SJCRH30 (cell line): ENCODE data around the gene ZNF747. TPM values are rescaled to one million over a fixed set of nuclear protein-coding genes. Genes with fewer than 3 reads are reported as not detected.
A peak's percentile ranks its signal among the peaks of the same experiment; 100 is the strongest.

ENCODE experiments used
- DNase-seq, 2 experiments: peaks; one replicate each; pipeline ENCODE4 v3.0.0-alpha.2; 2015 to 2020
- H3K27ac ChIP-seq: fragments of 250-450 bp; sonication (Bioruptor Pico); 2 replicates; pipeline ENCODE4 v1.5.1; 2020; ENCODE audit warnings: mild to moderate bottlenecking, moderate library complexity
- H3K27me3 ChIP-seq: fragments of 250-450 bp; sonication (Bioruptor Pico); 2 replicates; pipeline ENCODE4 v1.5.1; 2020; ENCODE audit warnings: mild to moderate bottlenecking, moderate library complexity
- H3K36me3 ChIP-seq: fragments of 250-450 bp; sonication (Bioruptor Pico); 2 replicates; pipeline ENCODE4 v1.5.1; 2020; ENCODE audit warnings: mild to moderate bottlenecking, moderate library complexity
- H3K4me1 ChIP-seq: fragments of 250-450 bp; sonication (Bioruptor Pico); 2 replicates; pipeline ENCODE4 v1.5.1; 2020; ENCODE audit warnings: mild to moderate bottlenecking, moderate library complexity
- H3K4me3 ChIP-seq: fragments of 250-450 bp; sonication (Bioruptor Pico); 2 replicates; pipeline ENCODE4 v1.5.1; 2020; ENCODE audit warnings: mild to moderate bottlenecking, moderate library complexity
- H3K9me3 ChIP-seq: fragments of 250-450 bp; sonication (Bioruptor Pico); replicated peaks from 2 replicates; pipeline ENCODE4 v1.5.1; 2020; ENCODE audit warnings: mild to moderate bottlenecking, moderate library complexity
- total RNA-seq: library from RNA; depleted of rRNA; stranded (reverse); fragments of >200 nt; shearing (Covaris generic); gene quantifications from 2 replicates; pipeline ENCODE4 v1.2.3, GENCODE V29; 2014

ZNF747 gene
- total RNA-seq, 1 experiment from 2014 or later: 12.0 TPM

DNA sequence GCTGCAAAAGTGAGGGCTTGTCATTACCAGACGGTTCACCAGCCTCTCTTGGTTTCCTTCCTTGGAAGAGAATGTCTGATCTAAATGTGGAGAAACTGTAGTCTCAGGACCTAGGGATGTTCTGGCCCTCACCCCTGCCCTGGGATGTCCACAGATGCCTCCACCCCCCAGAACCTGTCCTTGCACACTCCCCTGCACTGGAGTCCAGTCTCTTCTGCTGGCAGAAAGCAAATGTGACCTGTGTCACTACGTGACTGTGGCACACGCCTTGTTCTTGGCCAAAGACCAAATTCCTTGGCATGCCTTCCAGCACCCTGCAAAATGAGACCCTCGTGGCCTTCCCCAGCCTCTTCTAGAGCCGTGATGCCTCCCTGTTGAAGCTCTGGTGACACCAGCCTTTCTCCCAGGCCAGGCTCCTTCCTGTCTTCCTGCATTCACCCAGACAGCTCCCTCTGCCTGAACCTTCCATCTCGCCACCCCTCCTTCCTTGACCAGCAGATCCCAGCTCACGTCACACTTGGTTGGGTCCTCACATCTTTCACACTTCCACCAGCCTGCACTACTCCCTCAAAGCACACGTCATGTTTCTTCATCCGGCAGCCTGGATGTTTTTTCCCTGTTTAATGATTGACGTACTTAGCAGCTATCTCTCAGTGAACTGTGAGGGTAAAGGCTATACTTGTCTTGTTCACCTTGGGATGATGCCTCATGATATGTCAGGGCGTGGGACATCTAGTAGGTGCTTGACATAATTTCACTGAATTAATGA is 12.6 kb downstream of the ZNF747 start:
- H3K27ac ChIP-seq: no peak overlapping the region
- H3K27me3 ChIP-seq: no peaks in the 10 kb centered on the region; the same call in 1 of the 2 replicates
- no peak overlapping the region for H3K4me3 ChIP-seq
- H3K9me3 ChIP-seq: no peaks in the 10 kb centered on the region
- DNase-seq: no peak
- H3K4me1 ChIP-seq: no peaks in the 10 kb centered on the region
- H3K36me3 ChIP-seq: peaks cover 7% of the 10 kb centered on the region; the same call in 1 of the 2 replicates

DNA sequence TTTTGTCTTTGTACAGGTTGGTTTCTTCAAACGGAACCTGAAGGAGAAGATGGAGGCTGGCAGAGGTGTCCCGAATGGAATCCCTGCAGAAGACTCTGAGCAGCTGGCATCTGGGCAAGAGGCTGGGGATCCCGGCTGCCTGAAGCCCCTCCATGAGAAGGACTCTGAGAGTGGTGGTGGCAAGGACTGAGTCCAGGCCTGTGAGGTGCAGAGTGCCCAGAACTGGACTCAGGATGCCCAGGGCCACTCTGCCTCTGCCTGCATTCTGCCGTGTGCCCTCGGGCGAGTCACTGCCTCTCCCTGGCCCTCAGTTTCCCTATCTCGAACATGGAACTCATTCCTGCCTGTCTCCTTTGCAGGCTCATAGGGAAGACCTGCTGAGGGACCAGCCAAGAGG is 13.2 kb downstream of the ZNF747 start:
- no peaks in the 10 kb centered on the region; the same call in 1 of the 2 replicates for H3K27me3 ChIP-seq
- DNase-seq: no peak
- no peaks in the 10 kb centered on the region for H3K9me3 ChIP-seq
- H3K4me1 ChIP-seq: no peaks in the 10 kb centered on the region
- H3K36me3 ChIP-seq: peaks cover 7% of the 10 kb centered on the region; the same call in 1 of the 2 replicates
- no peak overlapping the region for H3K4me3 ChIP-seq
- H3K27ac ChIP-seq: no peak overlapping the region

DNA sequence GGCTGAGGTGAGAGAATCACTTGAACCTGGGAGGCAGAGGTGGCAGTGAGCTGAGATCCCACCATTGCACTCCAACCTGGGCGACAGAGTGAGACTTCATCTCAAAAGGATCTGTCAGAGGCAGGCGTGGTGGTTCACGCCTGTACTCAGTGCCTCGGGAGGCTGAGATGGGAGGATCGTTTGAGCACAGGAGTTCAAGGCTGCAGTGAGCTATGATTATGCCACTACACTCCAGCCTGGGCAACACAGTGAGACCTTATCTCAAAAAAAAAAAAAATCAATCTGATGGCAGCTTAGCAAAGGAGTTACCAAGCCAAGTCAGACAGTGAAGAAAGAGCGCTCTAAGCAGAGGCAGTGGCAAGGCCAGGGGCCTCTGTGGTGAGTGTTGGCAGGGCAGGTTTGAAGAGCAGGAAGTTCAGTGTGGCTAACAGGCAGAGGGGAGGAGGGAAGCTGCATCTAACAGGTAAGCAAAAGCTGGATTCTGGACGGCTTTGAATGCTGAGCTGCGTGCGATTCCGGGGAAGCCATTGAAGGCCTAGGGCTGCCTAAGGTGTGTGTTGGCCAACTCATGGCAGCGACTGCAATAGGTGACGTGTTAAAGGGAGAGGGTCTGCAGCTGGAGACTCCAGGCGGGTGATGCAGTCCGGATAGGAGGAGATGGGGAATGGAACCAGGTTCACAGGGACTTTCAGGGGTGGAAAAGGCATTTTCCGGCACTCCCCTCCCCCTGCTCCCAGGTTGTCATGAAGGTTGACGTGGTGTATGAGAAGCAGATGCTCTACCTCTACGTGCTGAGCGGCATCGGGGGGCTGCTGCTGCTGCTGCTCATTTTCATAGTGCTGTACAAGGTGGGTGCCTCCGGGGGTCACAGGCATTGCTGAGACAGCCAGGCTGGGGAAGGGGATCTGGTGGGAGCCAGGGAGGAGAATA is 15.3 kb downstream of the ZNF747 start:
- Histone ChIP-seq H3K9me3 (no peaks in the 10 kb centered on the region), H3K27ac (no peak overlapping the region), H3K36me3 (no peaks in the 10 kb centered on the region), H3K4me1 (no peaks in the 10 kb centered on the region), H3K4me3 (no peak overlapping the region), H3K27me3 (no peaks in the 10 kb centered on the region; the same call in 1 of the 2 replicates)
- no peak for DNase-seq

DNA sequence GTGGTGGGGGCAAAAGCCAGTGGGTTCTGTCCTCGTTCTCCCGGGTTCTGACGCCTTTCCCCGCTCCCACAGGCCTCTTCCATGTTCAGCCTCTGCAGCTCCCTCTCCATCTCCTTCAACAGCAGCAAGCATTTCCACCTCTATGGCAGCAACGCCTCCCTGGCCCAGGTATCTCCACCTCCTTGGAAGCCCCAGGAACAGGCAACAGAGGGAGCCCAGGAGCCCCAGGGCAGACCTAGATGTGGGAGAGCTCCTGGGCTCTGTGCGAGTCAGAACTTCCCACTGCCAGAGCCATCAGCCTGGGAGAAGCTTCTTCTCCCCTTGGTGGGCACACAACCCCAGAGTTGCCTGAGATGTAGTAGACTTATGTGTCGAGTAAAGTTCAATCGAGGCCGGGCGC is 16.1 kb downstream of the ZNF747 start:
- Histone ChIP-seq H3K27me3 (no peaks in the 10 kb centered on the region; the same call in 1 of the 2 replicates), H3K9me3 (no peaks in the 10 kb centered on the region), H3K4me1 (no peaks in the 10 kb centered on the region), H3K36me3 (no peaks in the 10 kb centered on the region), H3K4me3 (no peak overlapping the region), H3K27ac (no peak overlapping the region)
- DNase-seq: no peak

DNA sequence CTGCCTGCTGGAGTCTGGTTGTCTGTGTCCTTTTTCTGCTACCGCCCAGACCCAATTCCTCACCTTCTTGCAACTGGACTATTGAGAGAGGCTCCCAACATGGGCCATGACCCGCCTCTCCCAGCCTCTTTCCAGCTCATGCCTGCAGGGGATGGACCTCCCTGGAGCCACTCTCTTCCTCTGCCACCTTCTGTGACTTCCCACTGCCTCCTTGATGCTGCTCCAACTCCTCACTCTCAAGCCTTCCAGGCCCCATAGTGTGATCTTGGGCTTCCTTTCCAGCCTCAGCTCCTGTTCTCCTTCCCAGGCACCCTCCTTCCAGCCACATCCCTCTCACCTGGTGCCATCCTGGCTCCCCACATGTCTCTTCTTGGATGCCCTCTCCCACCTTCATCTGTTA is 19.4 kb downstream of the ZNF747 start:
- H3K9me3 ChIP-seq: no peaks in the 10 kb centered on the region
- no peak overlapping the region for H3K4me3 ChIP-seq
- no peaks in the 10 kb centered on the region for H3K36me3 ChIP-seq
- H3K4me1 ChIP-seq: no peaks in the 10 kb centered on the region
- no peak overlapping the region for H3K27ac ChIP-seq
- no peak for DNase-seq
- peaks cover 3% of the 10 kb centered on the region; the same call in 1 of the 2 replicates for H3K27me3 ChIP-seq

DNA sequence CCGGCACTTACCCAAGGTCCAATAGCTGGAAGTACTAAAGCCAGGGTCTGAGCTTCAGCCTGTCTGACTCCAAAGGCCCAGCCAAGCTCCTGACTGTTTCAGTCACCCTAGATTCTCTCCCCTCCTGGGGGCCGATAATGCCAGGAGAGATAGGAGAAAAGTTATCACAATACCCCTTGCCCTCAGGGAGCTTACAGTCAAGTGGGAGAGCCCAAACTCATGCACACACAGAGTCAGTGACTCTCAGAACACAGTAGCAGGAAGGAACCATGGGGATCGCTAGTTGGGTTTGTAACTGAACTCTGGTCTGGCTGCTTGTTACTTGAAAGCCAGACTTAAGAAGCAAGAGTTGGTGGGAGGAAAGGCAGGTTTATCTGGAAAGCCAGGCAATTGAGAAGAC is 23.1 kb downstream of the ZNF747 start:
- no peaks in the 10 kb centered on the region for H3K9me3 ChIP-seq
- H3K4me3 ChIP-seq: no peak overlapping the region
- H3K27ac ChIP-seq: no peak overlapping the region
- DNase-seq: no peak
- H3K4me1 ChIP-seq: no peaks in the 10 kb centered on the region
- peaks cover 3% of the 10 kb centered on the region; the same call in 1 of the 2 replicates for H3K27me3 ChIP-seq
- H3K36me3 ChIP-seq: no peaks in the 10 kb centered on the region

DNA sequence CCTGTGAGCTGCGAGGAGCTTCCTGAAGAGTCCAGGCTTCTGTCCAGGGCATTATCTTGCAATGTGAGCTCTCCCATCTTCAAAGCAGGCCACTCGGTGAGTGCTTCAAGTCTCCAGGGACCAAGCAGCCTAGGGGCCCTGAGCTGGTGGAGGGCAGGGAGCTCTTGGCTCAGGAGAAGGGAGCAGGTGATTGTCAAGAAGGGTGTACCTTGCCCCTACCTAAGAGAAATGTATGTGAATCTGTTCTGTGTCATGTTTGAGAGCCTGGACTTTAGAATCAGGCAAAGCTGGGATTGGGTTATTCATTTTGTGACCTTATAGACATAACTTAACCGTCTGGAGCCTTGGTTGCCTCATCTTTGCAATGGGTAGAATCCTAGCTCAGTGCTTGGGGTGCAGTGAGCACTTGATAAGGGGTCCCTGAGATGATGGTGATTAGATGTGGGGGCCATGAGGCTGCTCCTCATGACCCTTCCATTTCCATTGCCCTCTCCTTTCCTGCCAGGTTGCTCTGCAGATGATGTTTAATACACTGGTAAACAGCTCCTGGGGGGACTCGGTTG is 24.2 kb downstream of the ZNF747 start:
- Histone ChIP-seq H3K4me1 (no peaks in the 10 kb centered on the region), H3K36me3 (no peaks in the 10 kb centered on the region), H3K4me3 (no peak overlapping the region), H3K27ac (no peak overlapping the region), H3K27me3 (peaks cover 3% of the 10 kb centered on the region; the same call in 1 of the 2 replicates), H3K9me3 (no peaks in the 10 kb centered on the region)
- no peak for DNase-seq

DNA sequence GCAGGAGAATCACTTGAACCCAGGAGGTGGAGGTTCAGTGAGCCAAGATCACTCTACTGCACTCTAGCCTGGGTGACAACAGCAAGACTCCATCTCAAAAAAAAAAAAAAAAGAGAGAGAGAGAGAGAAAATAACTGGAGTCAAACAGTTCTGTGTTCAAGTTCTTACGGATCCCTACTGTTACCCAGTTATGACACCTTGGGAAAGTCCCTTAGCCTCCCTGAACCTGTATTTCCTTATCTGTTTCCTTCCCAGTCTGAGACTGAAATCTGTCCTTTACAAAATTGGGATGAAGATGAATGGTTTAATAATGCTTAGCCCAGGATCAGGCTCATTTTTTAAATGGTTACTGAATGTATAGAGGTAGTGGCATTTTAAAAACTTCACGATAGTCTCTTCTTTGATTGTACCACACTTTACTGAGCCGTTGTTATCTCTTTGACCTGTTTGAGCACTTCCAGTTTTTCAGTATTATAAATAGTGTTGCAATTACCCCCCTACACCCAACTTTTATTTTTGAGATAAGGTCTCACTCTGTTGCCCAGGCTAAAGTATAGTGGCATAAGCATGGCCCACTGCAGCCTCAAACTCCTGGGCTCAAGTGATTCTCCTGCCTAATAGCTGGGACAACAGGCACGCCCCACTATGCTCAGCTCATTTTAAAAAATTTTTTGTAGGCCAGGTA is 25.4 kb downstream of the ZNF747 start:
- H3K36me3 ChIP-seq: no peaks in the 10 kb centered on the region
- H3K4me3 ChIP-seq: no peak overlapping the region

DNA sequence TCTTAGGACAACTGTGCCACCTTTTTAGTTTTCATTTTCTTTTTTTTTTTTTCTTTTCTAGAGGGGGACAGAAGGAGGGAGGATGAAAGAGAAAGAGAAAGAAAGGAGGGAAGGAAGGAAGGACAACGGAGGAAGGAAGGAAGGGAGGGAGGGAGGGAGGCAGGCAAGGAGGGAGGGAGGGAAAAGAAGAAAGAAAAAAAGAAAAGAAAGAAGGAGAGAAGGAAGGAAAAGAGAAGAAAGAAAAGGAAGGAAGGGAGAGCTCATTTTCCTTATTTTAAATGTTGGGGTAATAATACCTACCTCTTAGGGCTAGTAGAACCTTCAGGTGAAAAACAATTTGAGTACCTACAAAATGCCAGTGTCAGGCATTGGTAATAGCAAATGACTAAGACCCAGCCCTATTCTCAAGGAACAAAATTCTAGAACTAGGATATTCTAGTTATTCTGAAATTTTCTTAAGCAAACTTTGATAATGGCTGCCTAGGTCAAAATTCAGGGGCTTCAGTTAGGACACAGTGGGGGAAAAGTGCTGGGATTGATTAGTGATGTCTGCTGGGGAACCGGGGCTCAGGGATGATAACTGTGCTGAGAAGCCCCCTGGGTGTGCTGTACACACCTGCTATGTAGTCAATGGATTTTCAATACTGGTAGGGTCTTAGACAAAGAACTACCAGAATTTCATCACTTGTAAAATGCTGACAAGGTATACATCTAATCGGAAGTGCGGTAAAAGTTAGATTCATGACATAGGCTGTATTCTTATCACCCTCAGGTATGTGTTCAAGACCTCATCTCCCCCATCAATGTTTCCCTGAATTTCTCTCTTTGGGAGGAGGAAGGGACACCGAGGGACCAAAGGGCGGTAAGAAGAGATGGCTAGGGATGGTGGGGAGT is 31.0 kb downstream of the ZNF747 start:
- Histone ChIP-seq H3K4me1 (no peaks in the 10 kb centered on the region), H3K36me3 (no peaks in the 10 kb centered on the region), H3K27ac (no peak overlapping the region), H3K27me3 (no peaks in the 10 kb centered on the region), H3K4me3 (no peak overlapping the region), H3K9me3 (no peaks in the 10 kb centered on the region)
- no peak for DNase-seq

More for the DNA sequence above, 25.4 kb downstream of the ZNF747 start:
- no peak for DNase-seq
- Histone ChIP-seq H3K9me3 (no peaks in the 10 kb centered on the region), H3K27me3 (peaks cover 3% of the 10 kb centered on the region; the same call in 1 of the 2 replicates), H3K4me1 (no peaks in the 10 kb centered on the region), H3K27ac (no peak overlapping the region)

DNA sequence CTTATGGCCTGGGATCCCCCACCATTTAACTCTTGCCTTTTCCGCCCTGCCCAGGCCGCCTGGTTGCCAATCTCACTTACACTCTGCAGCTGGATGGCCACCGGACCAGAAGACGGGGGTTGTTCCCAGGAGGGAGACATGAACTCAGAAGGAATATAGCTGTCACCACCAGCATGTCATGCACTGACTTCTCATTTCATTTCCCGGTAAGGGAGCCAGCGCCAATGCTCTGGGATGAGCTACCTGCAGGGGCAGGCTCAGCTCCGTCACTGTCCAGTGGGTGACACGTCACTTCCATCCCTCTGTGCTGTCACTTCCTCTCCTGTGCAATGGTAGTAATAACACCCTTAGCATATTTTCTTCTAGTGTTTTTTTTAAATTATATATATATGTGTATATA is 35.4 kb downstream of the ZNF747 start:
- H3K27ac ChIP-seq: no peak overlapping the region
- no peaks in the 10 kb centered on the region for H3K4me1 ChIP-seq
- no peak overlapping the region for H3K4me3 ChIP-seq
- DNase-seq: no peak
- no peaks in the 10 kb centered on the region for H3K27me3 ChIP-seq
- H3K9me3 ChIP-seq: no peaks in the 10 kb centered on the region
- no peaks in the 10 kb centered on the region for H3K36me3 ChIP-seq

DNA sequence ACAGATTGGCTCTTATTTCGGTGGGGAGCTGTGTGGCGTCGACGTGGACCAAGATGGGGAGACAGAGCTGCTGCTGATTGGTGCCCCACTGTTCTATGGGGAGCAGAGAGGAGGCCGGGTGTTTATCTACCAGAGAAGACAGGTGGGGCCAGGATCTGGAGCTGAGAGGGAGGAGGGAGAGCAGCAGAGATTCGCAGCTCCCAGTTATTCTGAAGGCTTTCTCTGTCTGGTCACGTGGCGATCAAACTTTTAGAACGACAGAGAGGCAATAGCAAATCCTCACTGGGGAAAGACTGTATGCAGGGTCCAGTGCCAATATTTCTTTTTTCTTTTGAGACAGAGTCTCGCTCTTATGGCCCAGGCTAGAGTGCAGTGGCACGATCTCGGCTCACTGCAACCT is 39.9 kb downstream of the ZNF747 start:
- peaks cover 2% of the 10 kb centered on the region; the same call in 1 of the 2 replicates for H3K4me1 ChIP-seq
- H3K27me3 ChIP-seq: no peaks in the 10 kb centered on the region
- H3K9me3 ChIP-seq: no peaks in the 10 kb centered on the region
- no peak overlapping the region for H3K4me3 ChIP-seq
- peak in 1 of 2 experiments; percentile 28 for DNase-seq
- no peaks in the 10 kb centered on the region for H3K36me3 ChIP-seq
- H3K27ac ChIP-seq: no peak overlapping the region

DNA sequence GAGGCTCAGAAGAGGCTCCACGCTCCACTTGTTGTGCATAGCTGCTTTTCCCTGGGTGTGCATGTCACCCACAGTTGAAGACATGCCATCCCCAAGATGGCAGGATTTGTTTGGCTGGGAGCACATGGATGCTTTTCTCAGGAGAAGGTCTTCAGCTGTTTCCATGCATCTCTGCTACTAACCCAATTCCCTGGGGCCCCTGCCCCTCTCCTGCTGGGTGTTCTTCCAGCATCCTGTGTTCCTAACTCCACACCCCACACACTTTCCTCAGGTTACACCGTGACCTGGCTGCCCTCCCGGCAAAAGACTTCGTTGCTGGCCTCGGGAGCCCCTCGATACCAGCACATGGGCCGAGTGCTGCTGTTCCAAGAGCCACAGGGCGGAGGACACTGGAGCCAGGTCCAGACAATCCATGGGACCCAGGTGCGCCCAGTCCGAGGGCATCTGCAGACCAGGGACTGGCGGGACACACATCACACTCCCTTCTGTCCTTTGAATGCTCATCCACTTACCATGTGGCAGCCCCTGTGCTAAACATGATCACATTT is 40.6 kb downstream of the ZNF747 start:
- Histone ChIP-seq H3K4me3 (no peak overlapping the region), H3K9me3 (no peaks in the 10 kb centered on the region), H3K36me3 (no peaks in the 10 kb centered on the region), H3K4me1 (peaks cover 2% of the 10 kb centered on the region; the same call in 1 of the 2 replicates), H3K27ac (no peak overlapping the region), H3K27me3 (no peaks in the 10 kb centered on the region)
- DNase-seq: peak; percentile 37 to 64

DNA sequence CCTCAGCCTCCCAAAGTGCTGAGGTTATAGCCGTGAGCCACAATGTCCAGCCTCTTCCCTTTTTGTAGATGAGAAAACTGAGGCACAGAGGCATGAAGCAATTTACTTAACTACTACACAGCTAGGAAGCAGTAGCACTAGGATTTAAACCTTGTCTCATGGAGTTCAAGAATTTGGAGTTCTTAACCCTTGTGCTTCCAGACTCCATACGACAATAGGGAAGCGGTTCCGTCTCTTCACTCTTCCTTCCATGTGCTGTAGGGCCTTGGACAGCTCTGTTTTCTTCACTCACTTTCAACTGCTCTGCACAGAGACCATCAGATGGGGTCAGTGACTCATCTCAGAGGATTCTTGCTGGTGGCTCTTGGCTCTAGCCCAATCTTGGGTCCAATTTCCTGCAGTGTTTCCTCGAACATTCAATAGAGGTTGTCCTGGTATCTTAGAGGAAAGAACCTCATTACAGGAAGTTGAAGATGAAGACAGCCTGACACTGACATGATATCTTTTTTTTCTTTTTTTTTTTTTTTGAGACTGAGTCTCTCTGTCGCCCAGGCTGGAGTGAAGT is 42.8 kb downstream of the ZNF747 start:
- peak; percentile 34 to 43 for DNase-seq

More for the DNA sequence above, 42.8 kb downstream of the ZNF747 start:
- no peaks in the 10 kb centered on the region for H3K27me3 ChIP-seq
- H3K4me3 ChIP-seq: no peak overlapping the region
- H3K9me3 ChIP-seq: no peaks in the 10 kb centered on the region
- no peaks in the 10 kb centered on the region for H3K36me3 ChIP-seq
- peaks cover 2% of the 10 kb centered on the region; the same call in 1 of the 2 replicates for H3K4me1 ChIP-seq
- no peak overlapping the region for H3K27ac ChIP-seq
